NCI-H2196 (cell line): ENCODE data around the gene ZNF408.

ENCODE experiments used
- DNase-seq: peaks from one replicate; lab custom pipeline; 2025; ENCODE audit not compliant: unreplicated experiment; lab: John Stamatoyannopoulos, UW

ZNF408 gene

GRCh38 chr11:46725338-46726205 is 24.7 kb downstream of the ZNF408 start:
- no peak for DNase-seq

GRCh38 chr11:46726206-46726862 is 25.5 kb downstream of the ZNF408 start:
- no peak for DNase-seq

GRCh38 chr11:46727952-46728658 is 27.3 kb downstream of the ZNF408 start:
- no peak for DNase-seq

GRCh38 chr11:46728659-46729040 is 27.8 kb downstream of the ZNF408 start:
- DNase-seq: no peak

GRCh38 chr11:46729110-46730027 is 28.5 kb downstream of the ZNF408 start:
- DNase-seq: no peak

- no peak for DNase-seq
Observed at GRCh38 chr11:46731545-46731944, 30.7 kb downstream of the ZNF408 start.

GRCh38 chr11:46733234-46733633 is 32.4 kb downstream of the ZNF408 start:
- DNase-seq: no peak

- DNase-seq: no peak
Observed at GRCh38 chr11:46736146-46736545, 35.3 kb downstream of the ZNF408 start.

GRCh38 chr11:46736615-46737014 is 35.8 kb downstream of the ZNF408 start:
- no peak for DNase-seq

GRCh38 chr11:46737699-46738098 is 36.9 kb downstream of the ZNF408 start:
- no peak for DNase-seq

GRCh38 chr11:46738887-46739286 is 38.1 kb downstream of the ZNF408 start:
- no peak for DNase-seq

- no peak for DNase-seq
Observed at GRCh38 chr11:46741600-46742484, 41.0 kb downstream of the ZNF408 start.

- DNase-seq: no peak
Observed at GRCh38 chr11:46743043-46743442, 42.2 kb downstream of the ZNF408 start.

GRCh38 chr11:46743693-46744339 is 43.0 kb downstream of the ZNF408 start:
- no peak for DNase-seq

GRCh38 chr11:46745328-46745727 is 44.5 kb downstream of the ZNF408 start:
- no peak for DNase-seq

GRCh38 chr11:46745995-46746394 is 45.2 kb downstream of the ZNF408 start:
- DNase-seq: no peak

- no peak for DNase-seq
Observed at GRCh38 chr11:46747150-46747549, 46.3 kb downstream of the ZNF408 start.
